K562 (cell line): ENCODE results near the gene MALAT1. TPM values are rescaled to one million over a fixed set of nuclear protein-coding genes. Genes with fewer than 3 reads are reported as not detected.

ENCODE experiments used
- ARID1B ChIP-seq: fragments of 450-650 bp; IDR thresholded peaks from 2 replicates; pipeline ENCODE4 v1.6.1; 2016; ENCODE audit warnings: antibody characterized with exemption, mild to moderate bottlenecking, inconsistent platforms
- BCOR ChIP-seq: fragments of 450-650 bp; IDR thresholded peaks from 2 replicates; pipeline ENCODE4 v1.6.1; 2016
- CBFA2T2 ChIP-seq: fragments of 450-650 bp; conservative IDR thresholded peaks from 2 replicates; pipeline ENCODE4 v1.6.1; 2017; ENCODE audit warnings: mild to moderate bottlenecking
- CBFA2T3 ChIP-seq: fragments of 450-650 bp; IDR thresholded peaks from 2 replicates; pipeline ENCODE4 v1.6.1; 2017
- GATA2 ChIP-seq: sonication (generic); formaldehyde crosslinking; IDR thresholded peaks from 2 replicates; pipeline ENCODE4 v1.4.0; 2020; ENCODE audit warnings: mild to moderate bottlenecking, missing genetic modification reagents
- HBP1 ChIP-seq: fragments of 450-650 bp; formaldehyde crosslinking; IDR thresholded peaks from 2 replicates; pipeline ENCODE4 v1.4.0; 2022; ENCODE audit warnings: missing genetic modification characterization
- LEF1 ChIP-seq: fragments of 450-650 bp; IDR thresholded peaks from 2 replicates; pipeline ENCODE4 v1.6.1; 2016; ENCODE audit warnings: mild to moderate bottlenecking
- POLR2AphosphoS2 ChIP-seq: IDR thresholded peaks from 2 replicates; pipeline ENCODE4 v1.6.1; 2012; ENCODE audit warnings: low read length, improper control_type of control experiment
- SETDB1 ChIP-seq: IDR thresholded peaks from one replicate; pipeline ENCODE4 v1.6.1; 2012; ENCODE audit warnings: low read length, control low read depth, inconsistent platforms
- TAL1 ChIP-seq: fragments of 450-650 bp; IDR thresholded peaks from 2 replicates; pipeline ENCODE4 v1.6.1; 2016; ENCODE audit warnings: mild to moderate bottlenecking
- TARDBP ChIP-seq: fragments of 450-650 bp; IDR thresholded peaks from 2 replicates; pipeline ENCODE4 v1.6.1; 2016
- TBP ChIP-seq: optimal IDR thresholded peaks from 2 replicates; pipeline ENCODE3; 2011; ENCODE audit warnings: low read depth, low read length, improper control_type of control experiment
- TFE3 ChIP-seq: fragments of 450-650 bp; formaldehyde crosslinking; IDR thresholded peaks from 2 replicates; pipeline ENCODE4 v1.4.0; 2020; ENCODE audit warnings: mild to moderate bottlenecking, mixed read lengths
- TGIF2 ChIP-seq: sonication (generic); formaldehyde crosslinking; IDR thresholded peaks from 2 replicates; pipeline ENCODE4 v1.8.1; 2022; ENCODE audit warnings: mild to moderate bottlenecking, missing genetic modification reagents, moderate library complexity
- THAP7 ChIP-seq: fragments of 250-450 bp; sonication (Bioruptor Pico); IDR thresholded peaks from 2 replicates; pipeline ENCODE4 v1.5.0; 2021
- USF1 ChIP-seq: sonication (generic); formaldehyde crosslinking; IDR thresholded peaks from 2 replicates; pipeline ENCODE4 v1.9.0; 2022; ENCODE audit warnings: mild to moderate bottlenecking, missing genetic modification reagents
- ZC3H11A ChIP-seq: IDR thresholded peaks from 2 replicates; pipeline ENCODE4 v1.6.1; 2012; ENCODE audit warnings: low read depth, low read length, improper control_type of control experiment
- ZMIZ1 ChIP-seq, 2 experiments: fragments of 150-350 bp in 1 of 2; IDR thresholded peaks; 2 replicates each; pipeline ENCODE4 v1.6.1; 2012 to 2016; ENCODE audit warnings: low read depth in 2 of 2, low read length in 2 of 2, mild to moderate bottlenecking in 1 of 2, moderate library complexity in 1 of 2
- ZNF197 ChIP-seq: fragments of 200-800 bp; sonication (Bioruptor generic); IDR thresholded peaks from 2 replicates; pipeline ENCODE4 v1.6.1; 2016; ENCODE audit warnings: low read depth, missing genetic modification characterization, missing compliant biosample characterization
- ZNF408 ChIP-seq: fragments of 250-450 bp; sonication (Bioruptor Pico); IDR thresholded peaks from 2 replicates; pipeline ENCODE4 v1.4.0; 2020; ENCODE audit warnings: low read depth, mild to moderate bottlenecking, moderate library complexity
- ZNF740 ChIP-seq, 3 experiments: fragments of 200-800 bp in 1 of 3; sonication (Bioruptor generic) in 1 of 3; sonication (generic) in 1 of 3; formaldehyde crosslinking in 1 of 3; IDR thresholded peaks; 2 replicates each; pipeline versions ENCODE4 v1.6.1 to v1.8.0; 2016 to 2022; ENCODE audit warnings: mild to moderate bottlenecking in 2 of 3, missing compliant biosample characterization in 2 of 3, missing genetic modification characterization in 2 of 3, missing genetic modification reagents in 1 of 3
- polyA plus RNA-seq, 8 experiments: library from polyadenylated mRNA; depleted of rRNA in 4 of 8; stranded (reverse) in 5 of 8; unstranded in 3 of 8; fragments of >200 nt; fragmentation: Nextera tagmentation in 2 of 8; fragmentation: Illumina TruSeq in 1 of 8; extraction: Ambion mirVana in 2 of 8; extraction: Trizol in 1 of 8; gene quantifications; 2 replicates each; pipeline versions ENCODE4 v1.2.1 to v1.2.3, GENCODE V29; 2011 to 2014; ENCODE audit warnings: inconsistent platforms in 1 of 8, missing spikeins in 1 of 8
- total RNA-seq, 7 experiments: library from RNA; depleted of rRNA in 6 of 7; stranded (reverse); fragments of >200 nt in 6 of 7; fragmentation: Illumina TruSeq in 2 of 7; extraction: Trizol in 2 of 7; gene quantifications; 2 replicates each; pipeline versions ENCODE4 v1.2.1 to v1.2.3, GENCODE V29; 2011 to 2021; ENCODE audit warnings: low replicate concordance in 1 of 7

Gene MALAT1
- total and polyA plus RNA-seq, 9 of the 15 experiments (the other 6 are each of a cell fraction or from before 2014, with no cell fraction given), result 363 to 8,715 (median 2,351) TPM

GRCh38 chr11:65459552-65459951, 39.3 kb upstream of the MALAT1 start (continued):
- TF ChIP-seq ZNF408 (CRISPR knock-in tag) (no peak), TAL1 (peak; percentile 20; the same call in 1 of the 2 replicates), TGIF2 (CRISPR knock-in tag) (no peak), POLR2AphosphoS2 (no peak), TFE3 (CRISPR knock-in tag) (peak; percentile 8; the same call in 1 of the 2 replicates), ZNF740 (CRISPR knock-in tag; IDR thresholded peaks at IDR 0.05) (peak; percentile 76; the same call in 1 of the 2 replicates), ZNF740 (tag; IDR thresholded peaks at IDR 0.05) (0 out of 4 replicates have a peak, but pooled peaks of 1 of the 2 experiments have one; percentile 30), BCOR (no peak), ARID1B (peak; percentile 30; the same call in 1 of the 2 replicates), LEF1 (no peak; the same call in 1 of the 2 replicates), SETDB1 (no peak), THAP7 (CRISPR knock-in tag) (no peak), ZNF197 (CRISPR knock-in tag) (no peak), ZC3H11A (no peak), GATA2 (CRISPR knock-in tag) (peak; percentile 4; the same call in 1 of the 2 replicates), CBFA2T2 (peak; percentile 28; the same call in 1 of the 2 replicates), CBFA2T3 (peak; percentile 56), ZMIZ1 (IDR thresholded peaks at IDR 0.05; ENCODE audit: low read depth in 2 of 2, low read length in 2 of 2) (no peak), HBP1 (no peak), TBP (peak; percentile 35), TARDBP (no peak), USF1 (CRISPR knock-in tag) (no peak)
